Uterus (tissue), 2 donors: ENCODE measurements around the gene MRPS7.

Experiments
- CTCF ChIP-seq, 4 experiments: fragments of 200-600 bp in 2 of 4; fragments of 450-650 bp in 2 of 4; sonication (generic) in 2 of 4; IDR thresholded peaks; one replicate each; pipeline ENCODE4 v1.5.1; 2016 to 2019; ENCODE audit warnings: antibody characterized with exemption in 4 of 4, mild to moderate bottlenecking in 2 of 4, moderate library complexity in 1 of 4
- POLR2A ChIP-seq, 2 donors: fragments of 450-650 bp; IDR thresholded peaks; one replicate each; pipeline ENCODE4 v1.6.1; 2016; ENCODE audit warnings: antibody characterized with exemption in 2 of 2, mild to moderate bottlenecking in 1 of 2, moderate library complexity in 1 of 2

- TF ChIP-seq POLR2A (IDR thresholded peaks at IDR 0.05) (no peak), CTCF (IDR thresholded peaks at IDR 0.05) (no peak)
Measured at GRCh38 chr17:75271955-75272847, 10.5 kb downstream of the MRPS7 start.
